IMR-90 (cell line): Measurements from ENCODE around the gene DNPH1.

Experiments
- BHLHE40 ChIP-seq: fragments of 150-350 bp; IDR thresholded peaks from 2 replicates; pipeline ENCODE4 v1.6.1; 2016; ENCODE audit warnings: mild to moderate bottlenecking, low read depth, low read length
- CTCF ChIP-seq: conservative IDR thresholded peaks from 2 replicates; pipeline ENCODE4 v1.5.1; 2012; ENCODE audit warnings: mild to moderate bottlenecking, low read depth, low read length, improper control_type of control experiment
- ELK1 ChIP-seq: fragments of 150-350 bp; IDR thresholded peaks from 2 replicates; pipeline ENCODE4 v1.6.1; 2016; ENCODE audit warnings: low read depth, mild to moderate bottlenecking, low read length, moderate library complexity, borderline replicate concordance
- MAZ ChIP-seq: IDR thresholded peaks from 2 replicates; pipeline ENCODE4 v1.6.1; 2012; ENCODE audit warnings: low read depth, mild to moderate bottlenecking, low read length, improper control_type of control experiment, moderate library complexity, borderline replicate concordance
- POLR2A ChIP-seq: IDR thresholded peaks from 2 replicates; pipeline ENCODE4 v1.6.1; 2012; ENCODE audit warnings: mild to moderate bottlenecking, low read depth, low read length
- RAD21 ChIP-seq: IDR thresholded peaks from 2 replicates; pipeline ENCODE4 v1.6.1; 2012; ENCODE audit warnings: low read length, improper control_type of control experiment
- RCOR1 ChIP-seq: IDR thresholded peaks from 2 replicates; pipeline ENCODE4 v1.6.1; 2012; ENCODE audit warnings: mild to moderate bottlenecking, low read length, improper control_type of control experiment; ENCODE audit not compliant: insufficient replicate concordance
- RFX5 ChIP-seq: IDR thresholded peaks from 2 replicates; pipeline ENCODE4 v1.8.0; 2012; ENCODE audit warnings: low read depth, mild to moderate bottlenecking, low read length, moderate library complexity
- SMC3 ChIP-seq: fragments of 150-350 bp; IDR thresholded peaks from 2 replicates; pipeline ENCODE4 v1.6.1; 2016; ENCODE audit warnings: low read depth, mild to moderate bottlenecking, antibody characterized with exemption, low read length, moderate library complexity
- TF ChIP-seq, protein P1 (sequence below): fragments of 150-350 bp; IDR thresholded peaks from 2 replicates; pipeline ENCODE4 v1.6.1; 2017; ENCODE audit warnings: mild to moderate bottlenecking, antibody characterized with exemption, low read length, low read depth

DNA sequence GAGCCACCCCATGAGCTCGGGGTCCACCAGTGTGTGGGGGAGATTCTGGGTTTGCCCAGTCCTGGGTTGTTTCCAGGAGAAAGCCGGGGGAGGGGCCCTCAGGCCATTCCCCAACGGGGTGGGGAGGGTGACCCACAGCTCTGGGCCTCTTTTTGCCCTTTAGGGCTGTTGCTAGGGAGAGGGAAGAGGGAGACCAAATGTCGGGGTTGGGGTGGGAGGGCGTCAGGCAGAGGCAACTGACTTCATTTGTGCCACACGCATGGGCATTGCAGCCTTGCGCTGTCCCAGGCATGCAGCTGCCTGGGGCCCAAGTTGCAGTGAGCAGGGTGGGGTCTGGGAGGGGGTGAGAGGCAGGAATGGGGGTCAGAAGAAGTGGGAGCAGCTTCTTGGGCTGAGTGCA lies 49.2 kb downstream of the DNPH1 start:
- no peak for TF ChIP-seq CTCF
- no peak for TF ChIP-seq RAD21
- no peak for TF ChIP-seq POLR2A
- TF ChIP-seq RFX5 = no peak
- TF ChIP-seq ELK1 = no peak
- TF ChIP-seq RCOR1 = no peak
- no peak for TF ChIP-seq MAZ
- TF ChIP-seq, protein P1, sequence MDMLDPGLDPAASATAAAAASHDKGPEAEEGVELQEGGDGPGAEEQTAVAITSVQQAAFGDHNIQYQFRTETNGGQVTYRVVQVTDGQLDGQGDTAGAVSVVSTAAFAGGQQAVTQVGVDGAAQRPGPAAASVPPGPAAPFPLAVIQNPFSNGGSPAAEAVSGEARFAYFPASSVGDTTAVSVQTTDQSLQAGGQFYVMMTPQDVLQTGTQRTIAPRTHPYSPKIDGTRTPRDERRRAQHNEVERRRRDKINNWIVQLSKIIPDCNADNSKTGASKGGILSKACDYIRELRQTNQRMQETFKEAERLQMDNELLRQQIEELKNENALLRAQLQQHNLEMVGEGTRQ = no peak
- TF ChIP-seq SMC3 = no peak
- TF ChIP-seq BHLHE40 = no peak
